ENCODE results near the gene MRPL20.

DNA sequence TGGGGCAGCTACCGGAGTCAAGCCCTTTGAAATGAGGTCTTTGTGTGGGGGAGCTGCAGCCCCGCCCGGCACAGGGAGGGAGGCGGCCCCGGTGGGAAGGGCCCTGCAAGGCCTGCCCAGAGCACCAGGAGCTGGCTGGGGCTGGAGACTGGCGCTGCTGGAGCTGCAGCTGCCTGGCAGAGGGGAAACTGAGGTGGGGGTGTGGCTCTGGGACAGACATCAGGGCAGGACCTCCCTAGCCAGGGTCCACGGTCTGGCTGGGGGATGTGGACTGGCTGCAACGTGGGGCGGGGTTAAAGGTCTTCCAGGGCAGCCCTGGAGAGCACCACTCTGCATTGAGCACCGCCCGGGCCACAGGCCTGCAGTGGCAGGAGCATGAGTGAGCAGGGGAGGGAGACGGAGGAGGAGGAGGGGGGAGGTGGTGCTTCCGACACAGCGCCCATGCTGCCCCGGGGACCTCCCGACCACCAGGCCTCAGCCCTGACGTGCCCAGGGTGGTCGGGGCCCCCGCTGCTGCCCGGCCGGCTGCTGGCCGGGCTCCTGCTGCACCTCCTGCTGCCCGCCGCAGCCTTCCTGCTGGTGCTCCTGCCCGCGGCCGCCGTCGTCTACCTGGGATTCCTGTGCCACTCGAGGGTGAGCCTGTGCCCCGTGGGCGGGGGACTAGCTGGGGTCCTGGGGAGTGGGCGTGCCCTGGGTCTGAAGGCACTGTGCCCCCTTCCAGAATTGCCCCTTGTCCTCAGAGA lies 18.8 kb upstream of the MRPL20 start:
- TF ChIP-seq CTCF (IDR thresholded peaks at IDR 0.05) (no peak), MAX (IDR thresholded peaks at IDR 0.05; ENCODE audit: low read depth) (no peak), RXRA (IDR thresholded peaks at IDR 0.05; ENCODE audit: borderline replicate concordance, low read depth) (no peak), GABPA (IDR thresholded peaks at IDR 0.05; ENCODE audit: low read depth) (no peak), YY1 (IDR thresholded peaks at IDR 0.05; ENCODE audit: low read depth) (no peak), NFIC (IDR thresholded peaks at IDR 0.05; ENCODE audit: borderline replicate concordance) (no peak), RCOR1 (IDR thresholded peaks at IDR 0.05; ENCODE audit: low read length) (no peak), RFX5 (IDR thresholded peaks at IDR 0.05; ENCODE audit: low read length) (no peak), USF2 (IDR thresholded peaks at IDR 0.05; ENCODE audit: borderline replicate concordance, low read depth, low read length) (no peak), MXI1 (IDR thresholded peaks at IDR 0.05; ENCODE audit: low read depth, low read length) (no peak), EP300 (IDR thresholded peaks at IDR 0.05; ENCODE audit: borderline replicate concordance in 1 of 2, low read depth in 1 of 2, low read length in 1 of 2) (no peak)
- TF ChIP-seq, protein P1, sequence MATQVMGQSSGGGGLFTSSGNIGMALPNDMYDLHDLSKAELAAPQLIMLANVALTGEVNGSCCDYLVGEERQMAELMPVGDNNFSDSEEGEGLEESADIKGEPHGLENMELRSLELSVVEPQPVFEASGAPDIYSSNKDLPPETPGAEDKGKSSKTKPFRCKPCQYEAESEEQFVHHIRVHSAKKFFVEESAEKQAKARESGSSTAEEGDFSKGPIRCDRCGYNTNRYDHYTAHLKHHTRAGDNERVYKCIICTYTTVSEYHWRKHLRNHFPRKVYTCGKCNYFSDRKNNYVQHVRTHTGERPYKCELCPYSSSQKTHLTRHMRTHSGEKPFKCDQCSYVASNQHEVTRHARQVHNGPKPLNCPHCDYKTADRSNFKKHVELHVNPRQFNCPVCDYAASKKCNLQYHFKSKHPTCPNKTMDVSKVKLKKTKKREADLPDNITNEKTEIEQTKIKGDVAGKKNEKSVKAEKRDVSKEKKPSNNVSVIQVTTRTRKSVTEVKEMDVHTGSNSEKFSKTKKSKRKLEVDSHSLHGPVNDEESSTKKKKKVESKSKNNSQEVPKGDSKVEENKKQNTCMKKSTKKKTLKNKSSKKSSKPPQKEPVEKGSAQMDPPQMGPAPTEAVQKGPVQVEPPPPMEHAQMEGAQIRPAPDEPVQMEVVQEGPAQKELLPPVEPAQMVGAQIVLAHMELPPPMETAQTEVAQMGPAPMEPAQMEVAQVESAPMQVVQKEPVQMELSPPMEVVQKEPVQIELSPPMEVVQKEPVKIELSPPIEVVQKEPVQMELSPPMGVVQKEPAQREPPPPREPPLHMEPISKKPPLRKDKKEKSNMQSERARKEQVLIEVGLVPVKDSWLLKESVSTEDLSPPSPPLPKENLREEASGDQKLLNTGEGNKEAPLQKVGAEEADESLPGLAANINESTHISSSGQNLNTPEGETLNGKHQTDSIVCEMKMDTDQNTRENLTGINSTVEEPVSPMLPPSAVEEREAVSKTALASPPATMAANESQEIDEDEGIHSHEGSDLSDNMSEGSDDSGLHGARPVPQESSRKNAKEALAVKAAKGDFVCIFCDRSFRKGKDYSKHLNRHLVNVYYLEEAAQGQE (IDR thresholded peaks at IDR 0.05; ENCODE audit: low read depth, low read length) = no peak

Data from SK-N-SH (cell line).